Keratinocyte (primary cell): ENCODE measurements around the gene PCGF3. TPM values are rescaled to one million over a fixed set of nuclear protein-coding genes. Genes with fewer than 3 reads are reported as not detected.
A peak's percentile ranks its signal among the peaks of the same experiment; 100 is the strongest.

Experiments used
- DNase-seq: peaks from one replicate; pipeline ENCODE4 v3.0.0-alpha.2; 2011; ENCODE audit warnings: low read depth, missing footprints, low spot score
- FAIRE-seq: peaks from 2 replicates; lab custom pipeline; 2011; peaks lifted over from hg19 to GRCh38; lab: Jason Lieb, UNC
- H2AFZ ChIP-seq: 2 replicates; pipeline ENCODE4 v1.6.0; 2012; ENCODE audit warnings: low read length, control low read depth, inconsistent platforms; ENCODE audit not compliant: control insufficient read depth
- H3K27ac ChIP-seq: 2 replicates; pipeline ENCODE4 v1.5.1; 2011; ENCODE audit warnings: low read length; ENCODE audit not compliant: control insufficient read depth, insufficient read depth
- H3K27me3 ChIP-seq: 3 replicates; pipeline ENCODE4 v1.6.0; 2011; ENCODE audit warnings: low read length; ENCODE audit not compliant: control insufficient read depth, insufficient read depth; ENCODE audit errors: extremely low read depth
- H3K36me3 ChIP-seq, 2 experiments: 2 replicates in 1 of 2; 3 replicates in 1 of 2; pipeline ENCODE4 v1.5.1; 2011; ENCODE audit warnings: low read length in 2 of 2, mild to moderate bottlenecking in 1 of 2; ENCODE audit not compliant: control insufficient read depth in 2 of 2, insufficient read depth in 2 of 2; ENCODE audit errors: extremely low read depth in 1 of 2
- H3K4me1 ChIP-seq: 3 replicates; pipeline ENCODE4 v1.5.1; 2011; ENCODE audit warnings: low read length; ENCODE audit not compliant: control insufficient read depth, insufficient read depth; ENCODE audit errors: extremely low read depth
- H3K4me2 ChIP-seq: 3 replicates; pipeline ENCODE4 v1.6.0; 2011; ENCODE audit warnings: low read depth, low read length; ENCODE audit not compliant: control insufficient read depth, insufficient read depth; ENCODE audit errors: extremely low read depth
- H3K4me3 ChIP-seq, 3 experiments: fragments of 200-600 bp in 1 of 3; sonication (generic) in 1 of 3; 2 replicates in 2 of 3; 3 replicates in 1 of 3; pipeline ENCODE4 v1.5.1; 2011 to 2016; ENCODE audit warnings: low read length in 3 of 3, mild to moderate bottlenecking in 3 of 3, control low read depth in 2 of 3, inconsistent platforms in 1 of 3, low read depth in 1 of 3, mixed read lengths in 1 of 3, mixed run types in 1 of 3, moderate library complexity in 1 of 3; ENCODE audit not compliant: control insufficient read depth in 2 of 3, insufficient read depth in 2 of 3; ENCODE audit errors: extremely low read depth in 1 of 3
- H3K79me2 ChIP-seq: 2 replicates; pipeline ENCODE4 v1.6.0; 2012; ENCODE audit warnings: low read length; ENCODE audit not compliant: control insufficient read depth, insufficient read depth
- H3K9ac ChIP-seq: 3 replicates; pipeline ENCODE4 v1.6.0; 2011; ENCODE audit warnings: low read length; ENCODE audit not compliant: control insufficient read depth, insufficient read depth; ENCODE audit errors: extremely low read depth
- H3K9me1 ChIP-seq: 3 replicates; pipeline ENCODE4 v1.6.0; 2011; ENCODE audit warnings: low read length; ENCODE audit not compliant: control insufficient read depth, insufficient read depth; ENCODE audit errors: extremely low read depth
- H3K9me3 ChIP-seq: 2 replicates; pipeline ENCODE4 v1.5.1; 2012; ENCODE audit warnings: low read depth, low read length; ENCODE audit not compliant: control insufficient read depth
- H4K20me1 ChIP-seq: 3 replicates; pipeline ENCODE4 v1.6.0; 2011; ENCODE audit warnings: low read length; ENCODE audit not compliant: control insufficient read depth, insufficient read depth; ENCODE audit errors: extremely low read depth
- CTCF ChIP-seq, 3 experiments: IDR thresholded peaks in 1 of 3; conservative IDR thresholded peaks in 1 of 3; optimal IDR thresholded peaks in 1 of 3; 2 replicates in 2 of 3; 3 replicates in 1 of 3; pipeline versions ENCODE3 to v1.5.1; 2011; ENCODE audit warnings: low read length in 3 of 3, mild to moderate bottlenecking in 3 of 3, moderate library complexity in 2 of 3, control low read depth in 1 of 3, inconsistent platforms in 1 of 3; ENCODE audit not compliant: insufficient read depth in 2 of 3; ENCODE audit errors: extremely low read depth in 1 of 3
- EZH2 ChIP-seq: IDR thresholded peaks from one replicate; pipeline ENCODE4 v1.6.1; 2012; ENCODE audit warnings: inconsistent platforms, mild to moderate bottlenecking, low read length, moderate library complexity
- dilution Hi-C: fragments of 300-500 bp; cut with MboI; formaldehyde crosslinking; loops from one replicate; pipeline ENCODE4 v1.7.0; 2020; ENCODE audit warnings: low sequenced_read_pairs; ENCODE audit not compliant: extremely low pct_ligation_motif_present
- polyA plus RNA-seq, 5 experiments: library from polyadenylated mRNA; depleted of rRNA in 3 of 5; stranded (reverse) in 3 of 5; stranded (forward) in 1 of 5; unstranded in 1 of 5; fragments of >200 nt; gene quantifications; 1 replicate in 1 of 5; 2 replicates in 3 of 5; 3 replicates in 1 of 5; pipeline versions ENCODE4 v1.2.1 to v1.2.3, GENCODE V29; 2011 to 2012; ENCODE audit warnings: missing spikeins in 2 of 5, low read depth in 1 of 5, low replicate concordance in 1 of 5

The PCGF3 gene
- polyA plus RNA-seq, 1 donor (not counting 4 experiments of a cell fraction or from before 2014, with no cell fraction given): 40.1 TPM

GRCh38 chr4:680928-681645 lies 24.5 kb upstream of the PCGF3 start:
- Histone ChIP-seq H3K4me3 (peak overlapping the region in 1 of 3 experiments; percentile 32), H3K4me1 (peaks cover 14% of the 10 kb centered on the region), H3K27me3 (peaks cover 12% of the 10 kb centered on the region), H3K9me1 (no peaks in the 10 kb centered on the region), H3K4me2 (peak overlapping the region; percentile 37), H3K36me3 (no peaks in the 10 kb centered on the region), H3K9me3 (no peaks in the 10 kb centered on the region), H3K27ac (no peak overlapping the region), H4K20me1 (peaks cover 4% of the 10 kb centered on the region), H3K79me2 (no peaks in the 10 kb centered on the region), H2AFZ (no peak overlapping the region), H3K9ac (peak overlapping the region; percentile 44)
- no peak for TF ChIP-seq CTCF (optimal IDR thresholded peaks at IDR 0.05 in 1 of 3, IDR thresholded peaks at IDR 0.05 in 1 of 3, conservative IDR thresholded peaks at IDR 0.05 in 1 of 3; ENCODE audit: extremely low read depth in 1 of 3, insufficient read depth in 2 of 3, low read length in 3 of 3)
- TF ChIP-seq EZH2: no peak
- FAIRE-seq: no peak
- dilution Hi-C loops: no loop called here
- DNase-seq: no peak

- no peaks in the 10 kb centered on the region for H3K79me2 ChIP-seq
- H3K4me2 ChIP-seq: peak overlapping the region; percentile 48
- no peaks in the 10 kb centered on the region for H3K9me1 ChIP-seq
- TF ChIP-seq EZH2: no peak
- TF ChIP-seq CTCF (optimal IDR thresholded peaks at IDR 0.05 in 1 of 3, IDR thresholded peaks at IDR 0.05 in 1 of 3, conservative IDR thresholded peaks at IDR 0.05 in 1 of 3; ENCODE audit: extremely low read depth in 1 of 3, insufficient read depth in 2 of 3, low read length in 3 of 3): no peak
- FAIRE-seq: no peak
- no peak overlapping the region for H3K4me3 ChIP-seq
- no peaks in the 10 kb centered on the region for H3K36me3 ChIP-seq
- no peaks in the 10 kb centered on the region for H3K9me3 ChIP-seq
- no peak for DNase-seq
- H2AFZ ChIP-seq: no peak overlapping the region
- no peak overlapping the region for H3K27ac ChIP-seq
- H3K9ac ChIP-seq: no peak overlapping the region
- H3K4me1 ChIP-seq: peaks cover 14% of the 10 kb centered on the region
- H3K27me3 ChIP-seq: peaks cover 12% of the 10 kb centered on the region
- peaks cover 4% of the 10 kb centered on the region for H4K20me1 ChIP-seq
- dilution Hi-C loops: no loop called here
Observed at GRCh38 chr4:681736-682451, 23.7 kb upstream of the PCGF3 start.
